ENCODE measurements around the gene PTPRG.

The PTPRG gene

DNA sequence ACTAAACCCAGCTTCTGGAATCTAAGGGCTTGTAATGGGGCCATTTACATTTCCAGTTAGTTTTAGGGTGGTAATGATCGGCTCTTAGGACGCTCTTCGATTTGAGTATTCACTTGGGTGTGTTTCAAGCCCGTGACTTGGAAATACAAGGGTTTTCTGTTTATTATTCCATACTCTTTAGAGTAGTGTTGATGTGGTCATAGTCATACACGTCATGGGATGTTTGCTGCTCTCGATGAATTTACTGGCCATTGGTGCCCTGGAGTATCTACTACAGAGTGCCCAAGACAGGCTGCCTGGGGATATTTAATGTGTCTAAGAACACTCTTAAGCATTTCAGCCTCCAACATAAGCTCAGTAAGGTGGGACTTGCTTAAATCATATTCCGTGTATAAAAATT lies 64.1 kb downstream of the PTPRG start:
- no peak for DNase-seq

DNA sequence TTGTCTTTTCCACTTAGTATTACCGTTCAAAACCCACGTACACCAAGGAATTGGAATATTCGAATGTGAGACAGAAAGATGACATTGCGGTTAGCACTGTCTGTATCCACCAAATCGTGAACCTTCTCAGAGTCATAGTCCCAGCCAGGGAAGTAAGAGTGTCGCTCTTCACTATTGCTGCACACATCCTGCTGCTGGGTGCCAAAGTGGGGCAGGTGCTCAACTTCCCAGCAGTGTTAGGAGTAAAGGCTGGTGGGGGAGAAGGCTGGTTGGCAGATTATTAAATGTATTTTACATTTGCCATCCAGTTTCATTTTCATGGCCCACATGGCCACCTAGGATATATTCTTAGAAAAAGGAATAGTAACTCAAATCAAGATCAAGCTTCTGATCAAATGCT lies 65.1 kb downstream of the PTPRG start:
- DNase-seq: no peak

DNA sequence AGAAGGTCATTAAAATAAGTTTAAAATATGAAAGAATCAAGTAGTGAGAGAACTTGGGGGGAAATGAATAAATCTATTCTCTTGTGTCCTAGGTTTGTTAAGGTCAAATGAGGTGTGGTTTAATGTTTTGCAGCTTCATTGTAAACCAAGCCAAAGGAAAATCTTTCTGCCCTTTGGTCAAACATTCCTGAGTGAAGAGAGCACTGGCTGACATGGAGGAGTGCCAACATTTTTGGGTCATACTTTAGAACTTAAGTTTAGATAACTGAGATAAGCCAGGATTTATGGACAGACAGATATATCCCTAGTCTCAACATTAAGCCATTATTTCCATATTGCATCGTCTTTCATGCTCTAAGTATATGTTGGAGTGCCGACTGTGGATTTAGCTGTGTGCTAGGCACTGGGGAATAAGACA lies 66.4 kb downstream of the PTPRG start:
- no peak for DNase-seq

DNA sequence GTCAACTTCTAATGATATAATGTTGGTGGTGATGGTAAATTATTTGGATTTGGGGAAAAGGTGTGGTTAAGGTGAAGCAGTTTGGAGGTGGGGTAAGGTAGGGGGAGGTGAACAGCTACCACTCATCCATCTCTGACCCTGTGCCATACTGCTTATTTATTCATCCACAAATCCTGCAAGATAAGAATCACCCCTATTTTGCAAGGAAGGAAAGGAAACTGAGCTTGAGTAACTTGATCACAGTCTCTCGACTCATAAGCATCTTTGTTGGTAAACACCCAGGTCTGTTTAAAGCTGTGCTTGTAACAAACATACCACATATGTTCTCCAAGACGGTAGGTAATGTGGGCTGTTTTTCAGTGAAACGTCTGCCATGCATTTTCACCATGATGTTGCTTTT lies 67.3 kb downstream of the PTPRG start:
- no peak for DNase-seq

DNA sequence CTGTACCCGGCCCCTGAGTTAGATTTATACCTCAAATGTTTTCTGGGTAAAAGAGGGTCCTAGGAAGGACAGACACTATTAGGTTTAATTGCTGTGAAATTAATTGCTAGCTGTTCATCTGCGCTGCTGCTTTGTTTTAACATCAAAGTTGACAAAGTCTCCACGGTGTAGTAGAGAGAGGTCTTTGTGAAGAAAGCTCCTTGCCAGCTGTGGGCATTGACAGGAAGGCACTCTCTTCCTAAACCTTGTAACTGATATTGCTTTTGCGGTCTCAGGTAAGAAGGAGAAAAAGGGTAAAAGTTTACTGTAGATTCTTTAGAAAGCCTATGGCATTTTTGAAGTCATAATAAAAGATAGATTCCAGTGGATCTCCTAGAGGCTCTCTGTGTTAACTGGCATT lies 68.1 kb downstream of the PTPRG start:
- DNase-seq: no peak

DNA sequence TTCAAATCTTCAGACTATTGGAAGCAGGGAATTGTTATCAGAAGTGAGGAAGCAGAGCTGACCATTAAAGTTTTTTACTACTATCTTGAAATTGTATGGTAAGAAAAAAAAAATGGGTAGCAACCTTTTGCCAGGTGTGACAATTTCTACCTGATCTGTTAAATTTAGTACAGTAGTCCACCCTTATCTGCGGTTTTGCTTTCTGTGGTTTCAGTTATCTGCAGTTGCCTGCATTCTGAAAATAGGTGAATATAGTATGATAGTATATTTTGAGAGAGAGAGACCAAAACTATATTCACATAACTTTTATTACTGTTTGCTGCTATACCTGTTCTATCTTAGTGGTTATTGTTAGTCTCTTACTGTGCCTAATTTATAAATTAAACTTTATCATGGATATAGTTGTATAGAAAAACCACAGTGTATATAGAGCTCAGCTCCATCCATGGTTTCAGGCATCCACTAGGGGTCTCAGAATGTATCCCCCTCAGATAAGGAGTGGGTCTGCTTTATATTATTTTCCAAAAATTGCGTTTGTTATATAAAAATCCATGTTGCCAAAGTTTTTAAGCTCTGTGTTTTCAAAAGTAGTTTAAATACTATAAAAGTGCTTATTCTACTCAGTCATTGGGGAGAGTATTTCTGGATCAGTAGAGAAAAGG lies 69.9 kb downstream of the PTPRG start:
- DNase-seq: no peak

DNA sequence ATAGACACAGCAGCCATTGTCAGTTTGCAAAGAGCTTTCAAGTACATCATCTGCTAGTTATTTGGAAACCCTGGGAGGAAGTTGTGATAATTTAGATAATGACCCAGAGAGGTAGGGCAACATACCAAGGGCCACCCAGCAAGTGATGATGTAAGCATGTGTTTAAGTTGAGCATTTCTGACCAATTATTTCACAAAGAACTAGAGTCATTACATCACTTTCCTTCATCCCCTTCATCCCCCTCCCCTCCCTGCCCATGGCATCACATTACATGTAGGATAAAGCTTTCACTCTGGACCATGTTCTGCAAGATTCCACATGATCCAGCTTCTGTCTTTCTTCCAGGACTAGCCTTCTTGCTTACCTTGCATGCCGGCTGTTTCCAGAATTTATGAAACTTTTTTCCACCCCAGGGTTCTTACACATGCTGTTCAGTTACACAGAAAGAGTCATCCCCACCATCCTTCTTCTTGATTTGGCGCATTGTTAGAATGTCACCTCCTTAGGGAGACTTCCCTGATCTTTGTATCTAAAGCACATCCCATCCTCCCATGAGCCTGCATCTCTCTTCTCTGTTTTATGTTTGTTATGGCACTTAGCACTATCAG lies 71.3 kb downstream of the PTPRG start:
- DNase-seq: no peak

DNA sequence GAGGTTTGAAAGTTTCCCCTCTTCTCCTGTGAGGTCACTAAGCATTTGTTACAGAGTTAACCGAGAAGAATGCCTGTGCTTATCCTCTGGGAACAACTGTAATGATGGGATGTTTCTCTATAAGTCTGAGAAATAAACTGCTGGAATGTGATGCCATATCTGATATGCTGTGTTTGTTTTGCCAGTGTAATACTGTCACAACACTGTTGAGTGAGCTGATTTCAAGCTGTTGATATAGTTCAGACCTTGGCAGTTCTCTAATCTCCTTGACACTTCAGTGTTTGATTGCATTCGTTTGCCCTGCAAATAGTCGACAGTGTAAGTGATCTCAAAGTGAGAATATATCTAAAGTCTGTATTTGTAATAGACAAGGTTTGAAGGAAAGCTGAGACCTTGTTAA lies 73.3 kb downstream of the PTPRG start:
- no peak for DNase-seq

DNA sequence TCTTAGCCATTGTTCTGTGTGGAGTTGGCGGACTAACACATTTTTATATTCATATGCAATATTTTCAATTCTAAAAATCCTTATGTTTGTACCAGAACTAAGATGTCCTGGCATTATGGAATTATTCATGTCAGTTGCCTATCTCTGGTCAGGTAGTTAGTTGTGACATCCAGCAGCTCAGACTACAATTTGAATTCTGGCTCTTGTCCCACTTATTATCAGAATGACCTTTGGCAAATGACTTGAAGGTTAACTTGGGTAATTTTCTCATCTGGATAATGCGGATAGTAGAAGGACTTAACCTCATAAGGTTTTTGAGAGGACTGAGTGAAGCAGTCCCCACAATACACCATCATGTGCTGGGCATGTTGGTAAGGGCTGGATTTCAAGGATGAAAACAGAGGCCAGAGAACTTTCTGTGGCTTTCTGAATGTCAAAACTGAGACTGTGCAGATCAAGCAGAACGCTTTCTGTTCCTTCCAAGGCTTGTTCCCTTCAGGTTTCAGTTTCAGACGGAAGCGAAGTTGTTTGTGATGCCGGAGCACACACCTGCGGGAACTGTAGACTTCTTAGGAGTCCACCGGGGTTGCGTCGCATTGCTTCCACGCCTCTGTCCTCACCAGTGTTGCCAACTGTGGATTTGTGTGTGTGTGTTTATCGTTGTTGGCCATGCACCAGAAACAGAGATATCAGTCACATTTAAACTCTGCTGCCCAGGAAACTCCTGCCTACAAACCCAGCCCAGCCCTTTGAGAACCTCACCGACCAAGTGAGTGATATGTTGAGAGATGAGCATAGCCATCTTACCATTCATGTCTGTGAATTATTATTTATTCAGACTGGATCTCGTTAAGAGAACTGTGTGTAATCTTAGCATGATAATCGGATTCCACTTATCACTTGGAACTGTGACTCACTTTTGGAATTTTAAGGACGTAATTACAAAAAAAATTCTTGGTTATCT lies 76.0 kb downstream of the PTPRG start:
- no peak for DNase-seq

DNA sequence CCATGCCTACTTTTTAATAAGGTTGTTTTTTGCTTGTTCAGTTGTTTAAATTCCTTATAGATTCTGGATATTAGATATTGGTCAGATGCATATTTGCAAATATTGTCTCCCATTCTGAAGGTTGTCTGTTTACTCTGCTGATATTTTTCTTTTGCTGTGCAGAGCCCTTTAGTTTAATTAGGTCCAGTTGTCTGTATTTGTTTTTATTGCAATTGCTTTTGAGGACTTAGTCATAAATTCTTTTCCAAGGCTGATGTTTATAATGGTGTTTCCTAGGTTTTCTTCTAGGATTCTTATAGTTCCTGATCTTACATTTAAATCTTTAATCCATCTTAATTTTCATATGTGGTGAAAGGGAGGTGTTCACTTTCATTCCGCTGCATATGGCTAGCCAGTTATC lies 77.4 kb downstream of the PTPRG start:
- no peak for DNase-seq

DNA sequence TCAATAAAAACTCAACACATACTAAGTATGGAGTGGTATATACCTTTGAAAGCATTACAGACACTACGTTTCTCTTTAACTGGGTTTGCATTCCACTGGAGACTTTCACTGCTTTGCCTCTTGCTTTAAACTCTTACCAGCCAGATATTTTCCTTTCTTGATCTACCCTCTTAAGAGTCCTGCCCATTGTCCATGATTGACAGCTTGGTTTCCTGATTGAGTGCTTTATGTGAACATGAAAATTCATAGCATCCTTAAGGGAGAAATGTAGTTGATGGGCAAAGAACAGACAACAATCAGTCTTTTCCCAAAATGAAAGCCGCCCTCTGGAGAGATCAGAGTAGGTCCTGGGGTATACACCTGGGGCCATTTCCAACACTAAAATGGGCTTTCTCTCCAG lies 78.6 kb downstream of the PTPRG start:
- DNase-seq: no peak

DNA sequence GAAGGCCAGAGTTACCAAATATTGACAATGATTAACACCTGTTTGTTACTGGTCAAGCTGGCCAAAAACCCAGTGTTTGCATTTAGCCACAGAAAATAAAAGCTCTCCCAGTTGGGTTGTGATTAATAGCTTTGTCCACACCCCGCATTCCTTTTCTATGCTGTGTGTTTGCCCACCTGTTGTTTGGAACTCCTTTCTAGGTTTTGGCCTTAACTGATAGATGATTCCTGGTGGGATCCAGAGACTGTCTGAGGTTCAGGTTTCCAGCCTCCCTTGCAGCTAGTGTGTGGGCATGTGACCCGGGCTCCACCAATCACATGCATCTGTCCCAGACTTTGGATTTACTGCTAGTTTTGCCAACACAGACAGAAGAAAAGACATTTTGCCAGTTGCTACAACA lies 83.8 kb downstream of the PTPRG start:
- no peak for DNase-seq

DNA sequence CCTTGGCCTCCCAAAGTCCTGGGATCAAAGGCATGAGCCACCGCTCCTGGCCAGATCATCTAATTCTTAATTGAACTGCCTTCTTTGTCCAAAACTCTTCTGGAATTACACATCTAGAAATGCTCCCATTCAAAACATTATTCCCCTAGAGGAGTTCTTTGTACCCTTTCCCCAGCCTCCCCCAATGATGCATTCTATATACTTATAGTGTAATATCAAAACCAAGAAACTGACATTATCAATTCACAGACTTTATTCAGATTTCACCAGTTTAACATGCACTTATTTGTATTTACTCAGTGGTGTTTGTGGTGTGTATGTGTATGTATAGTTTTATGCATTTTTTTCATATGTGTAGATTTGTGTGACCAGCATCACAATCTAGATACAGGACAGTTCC lies 85.0 kb downstream of the PTPRG start:
- no peak for DNase-seq

DNA sequence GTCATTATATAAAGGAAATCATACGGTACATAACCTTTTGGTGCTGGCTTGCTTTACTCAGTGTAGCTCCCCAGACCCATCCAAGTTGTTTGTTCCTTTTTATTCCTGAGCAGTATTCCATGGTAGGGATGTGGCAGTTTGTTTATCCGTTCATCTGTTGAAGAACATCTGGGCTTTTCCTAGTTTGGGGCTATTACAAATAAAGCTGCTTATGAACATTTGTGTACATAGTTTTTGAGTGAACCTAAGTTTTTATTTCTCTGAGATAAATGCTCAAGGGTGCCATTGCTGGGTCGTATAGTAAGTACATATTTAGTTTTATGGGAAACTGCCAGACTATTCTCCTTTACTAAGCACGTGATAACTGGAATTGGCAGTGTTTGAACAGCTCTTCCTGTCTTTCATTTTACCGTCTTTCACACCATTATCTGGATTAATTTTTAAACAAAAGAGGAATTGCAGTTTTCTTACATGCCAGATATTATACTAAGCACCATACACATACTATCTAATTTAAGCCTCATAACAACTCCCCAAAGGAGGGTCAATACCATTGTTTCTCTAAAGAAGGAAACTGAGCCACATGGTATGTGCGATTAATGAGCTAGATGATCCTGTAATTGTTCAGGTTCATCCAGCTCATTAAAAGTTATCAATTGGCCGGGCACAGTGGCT lies 85.6 kb downstream of the PTPRG start:
- no peak for DNase-seq

DNA sequence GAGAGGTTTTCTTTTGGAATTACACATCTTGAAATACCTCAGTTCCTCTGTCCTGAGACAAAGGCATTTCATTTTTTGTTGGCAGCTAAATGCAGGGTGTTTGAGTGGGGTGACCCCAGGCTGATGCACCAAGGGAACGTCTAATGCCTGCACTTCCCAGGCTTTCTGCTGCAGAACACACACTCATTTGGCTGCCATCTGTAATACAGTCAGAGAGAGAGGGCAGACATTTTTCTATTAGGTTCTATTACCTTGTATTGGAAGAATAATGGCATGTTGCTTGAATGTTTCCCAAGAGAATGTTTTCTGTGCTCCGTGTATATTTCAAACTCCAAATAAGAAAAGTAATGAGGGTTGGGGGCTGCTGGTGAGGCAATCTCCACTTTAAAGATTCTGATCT lies 87.1 kb downstream of the PTPRG start:
- no peak for DNase-seq

DNA sequence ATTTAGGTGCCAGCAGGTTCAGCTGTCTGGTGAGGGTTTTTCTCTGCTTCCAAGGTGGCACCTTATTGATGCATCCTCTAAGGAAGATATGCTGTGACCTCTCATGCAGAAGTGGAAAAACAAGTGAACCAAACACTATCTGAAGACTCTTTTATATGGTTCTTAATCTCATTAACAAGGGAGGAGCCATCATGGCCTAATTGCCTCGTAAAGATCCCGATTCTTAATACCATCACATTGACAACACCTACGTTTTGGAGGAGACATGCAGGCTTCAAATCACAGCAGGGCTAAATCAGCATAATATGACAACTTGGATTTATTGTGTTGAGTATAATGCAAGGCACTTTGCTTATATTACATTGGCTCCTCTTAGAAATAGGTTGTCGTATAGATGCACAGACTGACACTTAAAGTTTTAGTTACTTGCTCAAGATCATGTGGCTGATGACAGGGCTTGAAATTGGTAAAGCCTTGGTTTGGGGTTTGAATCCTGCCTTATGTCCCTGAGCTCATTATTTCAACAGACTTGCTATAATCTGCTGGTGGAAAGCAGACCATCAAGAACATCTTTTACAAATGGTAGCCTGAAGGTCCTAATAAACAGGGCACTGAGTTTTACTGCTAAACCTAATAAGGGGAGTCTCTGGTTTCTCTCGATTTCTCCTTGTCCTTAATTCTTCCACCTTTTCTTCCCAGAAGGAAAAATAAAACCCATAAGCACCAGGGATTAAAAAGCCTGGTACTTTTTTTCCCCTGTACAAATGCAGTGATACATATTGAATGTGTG lies 88.2 kb downstream of the PTPRG start:
- DNase-seq: no peak

DNA sequence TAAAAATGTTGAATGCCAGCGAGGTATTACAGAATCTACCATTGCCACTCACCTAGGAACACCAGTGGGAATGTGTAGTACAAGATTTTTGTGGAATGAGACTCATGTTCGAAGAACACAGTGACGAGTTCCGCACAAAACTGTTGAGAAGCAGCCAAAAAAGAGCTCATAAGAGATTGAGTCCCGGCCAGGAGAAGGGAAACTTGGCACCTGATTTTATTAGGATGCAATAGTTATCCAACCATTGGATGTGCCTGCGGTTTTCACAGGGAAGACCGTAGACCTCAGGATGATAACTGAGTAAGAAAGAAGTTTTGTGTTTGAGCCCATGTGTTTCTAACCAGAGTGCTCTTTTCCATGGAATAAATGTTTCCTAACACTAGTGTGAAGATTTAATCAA lies 88.9 kb downstream of the PTPRG start:
- no peak for DNase-seq

DNA sequence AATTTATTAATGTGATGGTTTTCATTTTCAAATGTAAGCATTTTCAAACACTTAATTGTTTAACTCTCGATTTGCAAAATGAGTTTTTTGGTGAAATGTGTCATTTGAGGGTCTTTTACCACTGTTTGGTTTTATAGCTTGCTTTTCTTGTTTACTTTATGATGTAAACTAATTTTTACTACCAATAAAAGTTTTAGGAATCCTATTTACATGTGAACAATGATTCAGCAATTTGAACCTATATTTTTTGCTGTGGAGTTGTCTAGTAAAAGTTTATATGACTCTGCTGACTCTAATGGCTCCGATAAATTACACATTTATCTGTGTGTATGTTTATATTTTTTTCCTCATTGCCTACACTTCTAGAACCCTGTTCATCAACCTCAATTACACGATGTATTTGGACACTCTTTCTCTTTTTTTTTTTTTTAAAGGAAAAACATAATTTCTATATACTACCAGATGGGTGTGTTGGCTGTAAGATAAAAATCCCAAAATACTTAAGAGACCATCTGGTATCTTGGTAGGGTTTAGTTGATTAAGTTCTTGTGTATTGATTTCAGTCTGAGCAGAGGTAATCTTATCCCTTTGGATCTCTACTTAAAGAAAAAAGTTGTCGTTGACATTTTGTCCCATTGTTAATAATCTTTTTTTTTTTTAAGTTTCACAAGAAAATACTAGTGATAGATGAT lies 89.5 kb downstream of the PTPRG start:
- DNase-seq: no peak

DNA sequence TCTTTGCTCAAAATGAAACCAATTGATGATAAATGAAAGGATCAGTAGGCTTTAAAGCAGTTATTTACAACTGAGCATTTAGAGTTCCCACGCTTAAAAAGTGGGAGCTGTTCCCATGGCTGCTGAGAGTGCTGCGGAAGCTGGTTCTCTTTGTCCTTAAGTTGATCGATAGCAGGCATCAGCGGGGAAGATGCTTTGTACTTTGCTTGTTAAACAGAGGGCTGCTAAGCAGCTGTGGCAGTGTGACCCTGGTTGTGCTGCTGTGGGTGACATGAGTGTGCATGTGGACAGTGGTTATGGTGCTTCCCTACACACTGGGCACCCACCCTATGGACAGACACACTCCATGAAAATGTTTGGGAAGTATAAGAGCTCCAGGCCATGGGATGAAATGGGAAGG lies 96.3 kb downstream of the PTPRG start:
- DNase-seq: no peak

DNA sequence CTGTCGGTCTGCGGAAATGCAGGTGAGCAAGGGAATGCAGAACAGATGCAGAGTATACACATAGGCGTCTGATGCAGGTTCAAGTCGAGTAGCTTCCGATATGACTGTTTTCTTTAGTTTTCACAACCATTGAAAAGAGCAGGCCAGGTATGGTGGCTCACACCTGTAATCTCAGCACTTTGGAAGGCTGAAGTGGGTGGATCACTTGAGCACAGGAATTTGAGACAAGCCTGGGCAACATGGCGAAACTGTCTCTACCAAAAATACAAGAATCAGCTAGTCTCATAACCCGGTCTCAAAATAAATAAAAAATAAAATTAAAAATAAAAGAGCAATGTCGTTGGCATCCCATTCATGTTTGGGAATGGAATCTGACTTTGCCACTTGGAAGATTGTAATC lies 101.5 kb downstream of the PTPRG start:
- DNase-seq: no peak

DNA sequence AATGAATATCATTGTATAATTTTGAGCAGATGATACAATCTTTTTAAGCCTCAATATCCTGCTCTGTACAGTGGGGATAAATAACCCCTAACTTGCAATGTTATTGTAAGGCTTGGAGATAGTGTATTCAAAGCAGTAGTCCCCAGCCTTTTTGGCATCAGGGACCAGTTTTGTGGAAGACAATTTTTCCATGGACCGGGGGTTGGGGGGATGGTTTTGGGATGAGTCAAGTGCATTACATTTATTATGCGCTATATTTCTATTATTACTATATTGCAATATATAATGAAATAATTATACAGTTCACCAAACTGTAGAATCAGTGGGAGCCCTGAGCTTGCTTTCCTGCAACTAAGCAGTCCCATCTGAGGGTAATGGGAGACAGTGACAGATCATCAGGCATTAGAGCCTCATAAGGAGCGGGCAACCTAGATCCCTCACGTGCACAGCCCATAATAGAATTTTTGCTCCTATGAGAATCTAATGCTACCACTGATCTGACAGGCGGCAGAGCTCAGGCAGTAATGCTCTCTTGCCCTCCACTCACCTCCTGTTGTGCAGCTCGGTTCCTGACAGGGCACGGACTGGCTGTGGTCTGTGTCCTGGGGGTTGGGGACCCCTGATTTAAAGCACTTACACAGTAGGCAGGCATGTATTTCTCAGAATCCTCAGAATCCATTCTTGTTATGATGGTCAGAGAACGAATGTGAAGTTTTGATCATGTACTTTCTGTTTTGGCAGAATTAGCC lies 102.2 kb downstream of the PTPRG start:
- DNase-seq: no peak
